GM19438 (cell line): ENCODE results near the gene STYX.

ENCODE experiments used
- ATAC-seq: cut with Tn5 transposase; IDR thresholded peaks from one replicate; pipeline ENCODE4 v1.9.1; 2021; ENCODE audit warnings: low read depth; ENCODE audit not compliant: unreplicated experiment

Gene STYX

DNA sequence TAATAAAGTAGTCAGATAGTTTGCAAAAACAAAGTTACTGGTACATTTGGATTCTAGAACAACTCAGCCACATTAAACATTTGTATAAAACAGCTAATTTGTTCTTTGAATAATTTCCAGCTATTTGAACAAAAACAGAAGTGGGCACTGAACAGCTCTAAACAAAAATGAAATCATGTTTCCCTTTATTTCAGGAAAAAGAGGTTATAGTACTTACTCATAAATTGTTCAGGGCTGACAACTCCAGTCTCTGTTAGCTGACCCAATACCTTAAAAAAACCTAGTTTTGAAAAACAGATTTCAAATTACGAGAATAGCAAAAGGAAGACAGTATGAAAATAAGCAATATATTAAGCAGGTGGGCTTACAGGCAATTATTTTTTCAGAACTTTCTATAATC, 53.2 kb downstream of the STYX start:
- ATAC-seq = no peak

DNA sequence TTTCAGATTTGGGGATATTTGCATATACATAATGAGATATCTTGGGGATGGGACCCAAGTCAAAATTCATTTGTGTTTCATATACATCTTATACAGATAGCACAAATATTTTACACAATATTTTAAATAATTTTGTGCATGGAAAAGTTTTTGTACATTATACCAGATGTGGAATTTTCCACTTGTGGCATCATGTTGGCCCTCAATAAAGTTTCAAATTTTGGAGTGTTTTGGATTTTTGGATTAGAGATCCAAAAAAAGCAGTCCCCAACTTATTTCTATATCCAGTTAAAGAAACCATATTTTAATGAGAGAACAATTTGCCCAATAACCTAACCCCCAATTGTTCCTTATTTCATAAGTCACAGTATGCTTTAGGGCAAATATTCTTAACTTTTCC, 56.9 kb downstream of the STYX start:
- ATAC-seq = no peak

DNA sequence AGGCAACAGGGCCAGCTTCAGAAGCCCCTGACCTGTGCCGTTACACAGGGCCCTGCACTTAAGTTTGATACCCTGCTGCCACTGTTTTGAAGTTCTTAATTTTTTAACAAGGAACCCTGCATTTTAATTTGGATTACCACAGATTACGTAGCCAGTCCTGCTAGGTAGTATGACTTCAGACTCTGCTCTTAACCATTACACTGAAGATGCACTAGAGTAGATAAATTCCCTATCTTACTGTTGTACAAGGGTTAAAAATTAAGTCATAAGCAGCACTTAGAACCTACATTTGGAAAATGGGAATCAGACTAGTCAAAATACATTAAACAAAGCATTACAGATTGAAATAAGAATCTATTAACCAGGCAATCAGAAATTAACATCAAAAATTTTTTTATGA, 59.2 kb downstream of the STYX start:
- ATAC-seq = no peak

DNA sequence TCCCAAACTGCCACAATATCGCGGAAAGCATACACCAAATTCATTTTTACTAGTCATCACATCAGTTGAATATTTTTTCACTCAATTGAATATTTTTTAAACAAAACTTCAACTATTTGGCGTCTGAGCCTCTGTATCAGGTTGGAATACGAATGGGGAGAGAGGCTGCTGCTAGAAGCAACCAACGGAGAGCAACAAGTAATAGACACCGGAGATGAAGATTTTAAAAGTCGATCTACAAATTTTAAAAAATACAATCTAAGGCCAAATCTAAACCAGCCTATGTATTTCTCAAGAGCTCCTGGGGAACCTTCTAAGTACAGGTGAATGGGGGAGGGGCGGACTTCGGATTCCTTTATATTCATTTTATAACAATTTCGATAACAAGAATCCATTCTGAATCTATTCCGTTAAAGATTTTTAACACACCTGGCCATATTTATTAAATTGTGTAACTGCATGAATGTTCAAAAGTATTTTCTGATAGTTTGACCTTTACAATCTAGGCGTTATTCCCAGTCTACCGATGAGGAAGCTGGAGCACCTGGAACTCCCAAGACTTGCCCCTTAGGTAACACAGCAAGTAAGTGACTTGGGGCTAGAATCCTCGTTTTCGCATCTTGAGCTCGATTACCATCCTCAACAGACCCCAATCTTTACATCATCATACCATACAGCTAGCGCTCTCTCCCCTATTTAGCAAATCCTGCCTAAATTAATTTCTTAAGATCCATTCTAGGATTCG, 60.2 kb downstream of the STYX start:
- ATAC-seq = no peak

DNA sequence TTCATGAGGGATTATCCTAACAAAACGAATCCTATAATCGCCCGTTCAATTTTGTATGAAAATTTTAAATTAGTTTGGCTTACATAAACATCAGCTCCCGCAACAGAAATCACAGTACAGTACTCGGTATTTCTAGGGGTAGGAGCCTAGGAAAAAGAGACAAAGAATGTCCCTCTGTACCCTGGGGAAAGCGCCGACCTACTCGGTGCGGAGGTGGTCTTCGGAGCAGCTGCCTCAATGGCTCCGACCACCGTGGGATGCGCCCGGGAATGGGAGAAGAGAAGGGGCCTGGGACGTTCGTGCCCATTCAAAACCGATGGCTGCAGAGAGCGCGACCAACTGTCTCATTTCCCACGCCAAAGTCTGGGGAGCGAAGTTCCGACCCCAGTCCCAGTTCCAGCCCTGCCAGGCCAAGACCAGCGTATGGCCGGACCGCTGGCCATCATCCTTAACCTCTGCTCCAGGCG, 60.8 kb downstream of the STYX start:
- ATAC-seq = no peak

DNA sequence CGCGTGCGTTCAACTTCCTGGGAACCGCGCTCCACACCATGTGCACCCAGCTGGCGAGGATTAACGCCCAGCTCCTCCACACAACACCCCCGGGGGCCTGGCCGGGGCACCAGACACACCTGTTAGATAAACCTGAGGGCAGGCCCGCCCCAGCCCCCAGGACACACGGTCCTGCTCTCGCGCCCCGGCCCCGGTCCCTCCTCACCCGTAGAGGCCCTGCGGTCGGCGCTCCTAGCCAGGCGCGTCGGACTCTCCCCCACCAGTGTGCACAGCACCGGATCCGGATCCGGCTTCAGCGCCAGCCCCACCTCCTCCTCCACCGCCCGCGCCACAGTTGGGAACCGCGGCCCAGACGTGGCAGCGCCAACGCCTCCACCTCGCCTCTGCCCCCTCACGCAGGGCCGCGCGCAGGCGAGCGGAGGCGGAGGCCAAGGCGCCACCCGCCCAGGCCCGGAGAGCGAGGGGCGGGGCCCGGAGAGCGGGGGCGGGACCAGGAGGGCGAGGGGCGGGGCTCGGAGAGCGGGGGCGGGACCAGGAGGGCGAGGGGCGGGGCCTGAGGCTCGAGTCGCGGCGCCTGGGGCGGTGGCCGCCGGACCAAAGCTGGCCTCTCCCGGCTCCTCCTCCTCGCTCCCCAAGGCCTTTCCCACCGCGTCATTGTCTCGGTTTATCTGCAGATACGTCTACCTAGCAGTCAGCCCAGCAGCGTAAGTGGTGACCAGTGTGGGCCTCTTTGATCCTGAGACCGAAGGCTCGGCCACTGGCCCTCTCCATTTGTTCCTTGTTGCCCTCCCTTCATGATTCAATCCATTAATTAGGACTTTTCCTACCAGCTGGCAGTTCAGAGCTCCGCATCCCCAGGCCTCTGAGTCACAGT, 61.5 kb downstream of the STYX start, which contains the start of gene GNPNAT1:
TSS of gene GNPNAT1 (minus strand) at position 385 of the 874 bp plus-strand sequence. CDS start 6,957 bp downstream, outside the sequence.
- peak; percentile 79 for ATAC-seq

DNA sequence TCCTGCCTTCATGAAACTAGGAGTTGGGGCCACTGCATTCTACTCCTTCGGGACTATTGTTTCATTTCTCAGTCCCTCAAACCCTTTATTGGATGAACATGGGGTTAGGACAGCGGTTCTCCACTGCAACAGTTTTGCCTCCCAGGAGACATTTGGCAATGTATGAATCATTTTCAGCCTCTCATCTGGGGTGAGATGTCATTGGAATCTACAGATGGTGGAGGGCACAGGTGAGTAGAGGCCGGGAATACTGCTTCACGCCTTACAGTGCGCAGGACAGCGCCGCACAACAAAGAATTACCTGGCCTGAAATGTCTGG, 62.1 kb downstream of the STYX start:
- no peak for ATAC-seq

DNA sequence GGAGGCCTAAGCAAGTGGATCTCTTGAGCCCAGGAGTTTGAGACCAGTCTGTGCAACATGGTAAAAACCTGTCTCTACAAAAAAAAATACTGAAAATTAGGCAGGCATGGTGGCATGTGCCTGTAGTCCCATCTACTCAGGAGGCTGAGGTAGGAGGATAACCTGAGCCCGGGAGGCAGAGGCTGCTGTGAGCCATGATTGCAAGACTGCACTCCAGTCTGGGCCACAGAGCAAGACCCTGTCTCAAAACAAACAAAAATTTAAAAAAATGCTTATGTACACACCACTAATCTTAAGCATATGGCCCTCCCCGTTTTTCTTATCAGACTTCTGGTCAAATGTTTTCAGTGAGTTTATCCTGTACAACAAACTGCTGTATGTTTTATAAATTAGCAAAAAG, 63.1 kb downstream of the STYX start:
- ATAC-seq = no peak

DNA sequence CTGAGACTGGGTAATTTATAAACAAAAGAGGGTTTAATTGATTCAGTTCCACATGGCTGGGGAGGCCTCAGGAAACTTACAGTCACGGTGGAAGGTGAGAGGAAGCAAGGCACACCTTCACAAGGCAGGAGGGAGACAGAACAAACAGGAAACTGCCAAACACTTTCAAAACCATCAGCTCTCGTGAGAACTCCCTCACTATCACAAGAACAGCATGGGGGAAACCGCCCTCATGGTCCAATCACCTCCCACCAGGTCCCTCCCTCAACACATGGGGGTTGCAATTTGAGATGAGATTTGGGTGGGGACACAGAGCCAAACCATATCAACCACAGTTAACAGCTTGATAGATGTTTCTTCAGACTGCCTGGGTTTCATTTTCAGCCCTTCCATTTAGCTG, 67.7 kb downstream of the STYX start:
- ATAC-seq = no peak

DNA sequence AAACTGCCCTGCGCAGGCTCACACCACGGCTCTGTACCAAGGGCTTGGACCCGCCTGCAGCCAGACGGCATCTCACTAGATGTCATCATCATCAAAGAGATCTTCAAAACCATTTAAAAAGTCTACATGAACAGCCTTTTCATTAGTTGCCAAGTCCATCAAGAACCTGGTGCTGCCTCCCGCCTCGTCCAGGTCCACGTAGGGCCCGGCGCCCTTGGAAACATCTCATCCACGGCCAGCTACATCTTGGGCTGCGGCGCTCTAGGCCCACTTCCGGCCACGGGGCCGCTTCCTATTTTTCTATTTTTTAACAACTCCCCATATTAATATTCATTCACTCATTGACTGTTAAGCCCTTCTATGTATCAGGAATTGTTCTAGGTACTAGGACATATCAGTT, 68.9 kb downstream of the STYX start:
- no peak for ATAC-seq

DNA sequence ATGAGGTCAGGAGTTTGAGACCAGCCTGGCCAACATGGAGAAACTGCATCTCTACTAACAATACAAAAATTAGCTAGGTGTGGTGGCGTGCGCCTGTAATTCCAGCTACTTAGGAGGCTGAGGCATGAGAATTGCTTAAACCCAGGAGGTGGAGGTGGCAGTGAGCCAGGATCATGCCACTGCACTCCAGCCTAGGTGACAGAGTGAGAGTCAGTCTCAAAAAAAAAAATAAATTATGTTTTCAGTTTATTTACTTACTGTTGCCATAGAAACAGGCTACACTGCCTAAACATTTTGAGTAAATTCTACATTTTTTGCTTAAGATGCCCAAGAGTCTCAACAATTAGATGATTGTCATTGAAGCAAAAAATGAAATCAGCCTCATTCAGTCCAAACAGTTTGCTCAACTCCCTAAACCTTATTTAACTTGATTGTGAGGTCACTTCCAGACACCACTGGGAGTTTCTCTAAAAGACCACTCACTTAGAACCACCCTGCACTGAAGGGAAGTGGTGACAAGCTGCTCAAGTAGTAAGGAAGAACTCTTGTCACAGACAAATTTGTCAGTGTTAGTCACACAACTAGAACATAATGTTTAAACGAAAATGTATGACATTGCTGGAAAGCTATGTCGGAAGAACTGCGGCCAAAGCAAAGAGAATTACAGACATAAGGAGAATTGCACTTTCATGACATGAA, 71.2 kb downstream of the STYX start:
- ATAC-seq = no peak

DNA sequence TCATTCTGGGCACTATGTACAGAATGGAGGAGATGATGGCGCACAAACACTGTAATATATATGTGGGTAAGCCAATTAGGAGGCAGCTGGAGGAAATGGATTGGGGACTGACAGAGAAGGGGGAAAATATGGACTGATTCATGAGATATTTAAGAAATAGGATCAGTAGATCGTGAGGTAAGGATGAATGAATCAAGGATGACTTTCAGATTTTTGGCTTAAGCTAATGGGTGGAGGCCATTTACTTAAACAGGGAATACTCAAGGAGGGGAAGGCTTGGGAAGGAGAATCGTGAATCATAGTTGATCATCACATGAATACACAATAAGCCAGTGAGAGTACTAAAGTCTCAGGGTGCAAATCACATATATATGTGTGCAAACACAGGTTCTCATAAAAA, 72.6 kb downstream of the STYX start:
- ATAC-seq = no peak

DNA sequence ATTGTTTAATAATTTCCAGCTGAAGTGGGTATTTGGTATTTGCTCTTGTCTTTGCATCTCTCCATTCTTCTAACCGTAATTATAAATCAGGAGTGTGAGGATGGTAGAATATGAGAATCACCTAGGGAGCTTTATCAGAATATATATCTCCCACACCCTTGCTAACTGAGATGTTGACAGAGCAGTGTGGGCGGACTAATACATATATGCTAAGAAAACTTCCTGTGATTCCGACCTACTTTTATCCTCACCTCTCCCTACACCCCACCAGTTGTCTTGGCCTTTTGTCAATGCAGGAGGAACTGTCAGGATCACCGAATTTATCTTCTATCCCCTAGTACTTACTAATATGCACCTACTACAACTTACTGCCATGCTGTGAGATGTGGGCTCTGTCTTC, 76.1 kb downstream of the STYX start:
- no peak for ATAC-seq

DNA sequence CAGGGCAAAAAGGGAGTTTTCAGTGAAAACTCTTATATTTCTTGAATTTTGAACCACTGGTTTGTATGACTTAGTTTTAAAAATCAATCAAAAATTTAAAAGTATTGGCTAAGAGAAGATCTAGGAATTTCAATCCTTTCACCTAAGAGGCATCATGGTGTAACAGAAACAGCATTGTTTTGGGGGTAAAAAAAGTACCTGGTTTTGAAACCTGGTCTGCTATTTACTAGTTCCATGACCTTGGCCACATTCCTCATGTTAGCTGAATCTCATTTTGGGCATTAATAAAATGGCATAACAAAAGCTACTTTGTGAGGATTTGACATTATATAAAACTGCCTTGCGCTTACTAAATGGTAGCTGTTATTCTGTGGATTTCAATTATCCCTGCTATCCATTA, 78.1 kb downstream of the STYX start:
- no peak for ATAC-seq

DNA sequence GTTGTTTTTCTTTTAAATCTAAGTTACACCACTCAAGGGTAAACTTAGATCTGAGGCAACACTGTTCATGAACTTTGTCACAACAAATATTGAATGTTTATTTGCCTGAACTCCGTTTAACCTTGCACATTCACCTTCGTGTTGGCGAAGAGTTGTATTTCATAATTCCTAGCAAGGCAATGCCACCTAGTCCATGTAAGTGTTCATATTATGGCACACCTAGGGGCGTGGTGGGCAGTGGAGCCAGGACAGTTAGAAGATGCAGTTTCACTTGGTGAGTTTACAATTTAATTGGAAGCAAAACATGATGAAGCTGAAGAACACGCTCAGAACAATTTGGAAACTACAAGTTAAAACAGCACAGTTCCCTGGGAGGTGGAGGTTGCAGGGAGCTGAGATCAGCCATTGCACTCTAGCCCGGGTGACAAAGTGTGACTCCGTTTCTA, 91.9 kb downstream of the STYX start:
- ATAC-seq = no peak

DNA sequence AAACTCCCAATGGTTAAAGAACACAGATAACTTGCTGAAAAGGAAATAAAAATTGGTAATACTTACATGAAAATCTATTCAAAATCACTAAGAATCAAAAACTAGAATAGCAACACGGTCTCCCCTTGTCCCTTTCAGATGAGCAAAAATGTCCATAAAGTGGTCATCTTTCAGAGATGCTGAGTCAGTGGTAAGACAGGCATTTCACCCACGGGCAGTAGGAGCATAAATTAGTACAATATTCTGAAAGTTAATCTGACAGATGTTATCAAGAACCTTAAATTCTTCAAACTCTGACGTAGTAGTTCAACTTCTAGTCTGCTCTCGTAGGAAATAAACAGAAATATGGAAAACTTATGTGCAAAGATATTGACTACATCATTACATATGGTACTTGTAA, 94.5 kb downstream of the STYX start:
- ATAC-seq = no peak
